ENCODE data around the gene TULP4.
"Not testable (repeated sequence)": the region's sequence is repeated elsewhere in the genome, so short reads cannot be mapped to it uniquely, and the experiment has no call there.

DNA sequence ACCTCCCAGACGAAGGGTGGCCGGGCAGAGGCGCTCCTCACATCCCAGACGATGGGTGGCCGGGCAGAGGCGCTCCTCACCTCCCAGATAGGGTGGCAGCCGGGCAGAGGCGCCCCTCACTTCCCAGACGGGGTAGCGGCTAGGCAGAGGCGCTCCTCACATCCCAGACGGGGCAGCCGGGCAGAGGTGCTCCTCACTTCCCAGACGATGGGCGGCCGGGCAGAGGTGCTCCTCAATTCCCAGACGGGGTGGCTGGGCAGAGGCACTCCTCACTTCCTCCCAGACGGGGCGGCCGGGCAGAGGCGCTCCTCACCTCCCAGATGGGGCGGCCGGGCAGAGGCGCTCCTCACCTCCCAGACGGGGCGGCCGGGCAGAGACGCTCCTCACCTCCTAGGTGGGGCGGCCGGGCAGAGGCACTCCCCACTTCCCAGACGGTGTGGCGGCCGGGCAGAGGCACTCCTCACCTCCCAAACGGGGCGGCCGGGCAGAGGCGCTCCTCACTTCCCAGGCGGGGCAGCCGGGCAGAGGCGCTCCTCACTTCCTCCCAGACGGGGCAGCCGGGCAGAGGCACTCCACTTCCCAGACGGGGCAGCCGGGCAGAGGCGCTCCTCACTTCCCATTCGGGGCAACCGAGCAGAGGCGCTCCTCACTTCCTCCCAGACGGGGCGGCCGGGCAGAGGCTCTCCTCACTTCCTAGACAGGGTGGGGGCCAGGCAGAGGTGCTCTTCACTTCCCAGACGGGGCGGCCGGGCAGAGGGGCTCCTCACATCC is 37.4 kb downstream of the TULP4 start:
- not testable (repeated sequence) for TF ChIP-seq CTCF, POLR2AphosphoS5 (IDR thresholded peaks at IDR 0.05)
